Measurements from ENCODE around the gene ZDHHC5.

Gene ZDHHC5

GRCh38 chr11:57667736-57668433 lies at the start of gene ZDHHC5:
Gene ZDHHC5, plus strand, starts transcription at chr11:57668114. Its CDS starts 4,977 bp downstream, at chr11:57673091.
- DNase-seq: peak; percentile 86

- no peak for DNase-seq
Observed at GRCh38 chr11:57618438-57618837, 49.5 kb upstream of the ZDHHC5 start.

GRCh38 chr11:57619331-57619730 lies 48.6 kb upstream of the ZDHHC5 start:
- no peak for DNase-seq

GRCh38 chr11:57620467-57620866 lies 47.4 kb upstream of the ZDHHC5 start:
- no peak for DNase-seq

- no peak for DNase-seq
Observed at GRCh38 chr11:57622263-57622662, 45.7 kb upstream of the ZDHHC5 start.

- no peak for DNase-seq
Observed at GRCh38 chr11:57624864-57625263, 43.0 kb upstream of the ZDHHC5 start.

GRCh38 chr11:57626895-57627294 lies 41.0 kb upstream of the ZDHHC5 start:
- DNase-seq: no peak

GRCh38 chr11:57630171-57630570 lies 37.7 kb upstream of the ZDHHC5 start:
- DNase-seq: no peak

GRCh38 chr11:57632116-57632515 lies 35.8 kb upstream of the ZDHHC5 start:
- no peak for DNase-seq

GRCh38 chr11:57633394-57634070 lies 34.4 kb upstream of the ZDHHC5 start:
- DNase-seq: no peak

- DNase-seq: no peak
Observed at GRCh38 chr11:57634311-57634710, 33.6 kb upstream of the ZDHHC5 start.

GRCh38 chr11:57635246-57635645 lies 32.7 kb upstream of the ZDHHC5 start:
- DNase-seq: no peak

GRCh38 chr11:57637626-57638004 lies 30.3 kb upstream of the ZDHHC5 start:
- DNase-seq: no peak

- DNase-seq: peak; percentile 79
Observed at GRCh38 chr11:57638005-57638781, 29.7 kb upstream of the ZDHHC5 start.

GRCh38 chr11:57638811-57639320 lies 29.0 kb upstream of the ZDHHC5 start:
- DNase-seq: no peak

GRCh38 chr11:57639321-57640067 lies 28.4 kb upstream of the ZDHHC5 start:
- DNase-seq: no peak

GRCh38 chr11:57640068-57640800 lies 27.7 kb upstream of the ZDHHC5 start:
- no peak for DNase-seq

- DNase-seq: peak; percentile 23
Observed at GRCh38 chr11:57641011-57641807, 26.7 kb upstream of the ZDHHC5 start.

- no peak for DNase-seq
Observed at GRCh38 chr11:57643802-57644201, 24.1 kb upstream of the ZDHHC5 start.

GRCh38 chr11:57644748-57645688 lies 22.9 kb upstream of the ZDHHC5 start:
- no peak for DNase-seq

All from NCI-H524 treated with DMSO at 0.1 percent for 48 hours (cell line).